ENCODE data around the gene STIMATE.

STIMATE gene

GRCh38 chr3:52789746-52790040 lies 107.7 kb downstream of the STIMATE start:
- DNase-seq: no peak

GRCh38 chr3:52788890-52789745 lies 108.2 kb downstream of the STIMATE start:
- no peak for DNase-seq

GRCh38 chr3:52787672-52788625 lies 109.4 kb downstream of the STIMATE start:
- no peak for DNase-seq

- DNase-seq: no peak
Observed at GRCh38 chr3:52787246-52787645, 110.1 kb downstream of the STIMATE start.

All from fibroblast of skin of scalp (primary cell).